HCT116 (cell line): ENCODE measurements around the gene CCDC30.

Experiments
- ATF3 ChIP-seq: IDR thresholded peaks from 2 replicates; pipeline ENCODE4 v1.6.1; 2012
- EZH2phosphoT487 ChIP-seq: fragments of 200-600 bp; IDR thresholded peaks from 2 replicates; pipeline ENCODE4 v1.6.1; 2018; ENCODE audit warnings: antibody characterized with exemption, borderline replicate concordance
- POLR2A ChIP-seq: IDR thresholded peaks from 2 replicates; pipeline ENCODE4 v1.7.0; 2011; ENCODE audit warnings: borderline replicate concordance; ENCODE audit not compliant: insufficient read depth, insufficient read length; ENCODE audit errors: extremely low read depth
- SIN3A ChIP-seq: IDR thresholded peaks from 2 replicates; pipeline ENCODE4 v1.6.1; 2012; ENCODE audit warnings: low read depth
- TF ChIP-seq, protein P1 (sequence below), 3 experiments: fragments of 200-600 bp in 1 of 3; sonication (generic) in 1 of 3; IDR thresholded peaks in 2 of 3; conservative IDR thresholded peaks in 1 of 3; 2 replicates each; pipeline ENCODE4 v1.5.1; 2012 to 2017; ENCODE audit warnings: low read depth in 2 of 3, low read length in 2 of 3, antibody characterized with exemption in 1 of 3, borderline replicate concordance in 1 of 3, control low read depth in 1 of 3, mild to moderate bottlenecking in 1 of 3, mixed read lengths in 1 of 3, mixed run types in 1 of 3, moderate library complexity in 1 of 3; ENCODE audit not compliant: insufficient read depth in 1 of 3

DNA sequence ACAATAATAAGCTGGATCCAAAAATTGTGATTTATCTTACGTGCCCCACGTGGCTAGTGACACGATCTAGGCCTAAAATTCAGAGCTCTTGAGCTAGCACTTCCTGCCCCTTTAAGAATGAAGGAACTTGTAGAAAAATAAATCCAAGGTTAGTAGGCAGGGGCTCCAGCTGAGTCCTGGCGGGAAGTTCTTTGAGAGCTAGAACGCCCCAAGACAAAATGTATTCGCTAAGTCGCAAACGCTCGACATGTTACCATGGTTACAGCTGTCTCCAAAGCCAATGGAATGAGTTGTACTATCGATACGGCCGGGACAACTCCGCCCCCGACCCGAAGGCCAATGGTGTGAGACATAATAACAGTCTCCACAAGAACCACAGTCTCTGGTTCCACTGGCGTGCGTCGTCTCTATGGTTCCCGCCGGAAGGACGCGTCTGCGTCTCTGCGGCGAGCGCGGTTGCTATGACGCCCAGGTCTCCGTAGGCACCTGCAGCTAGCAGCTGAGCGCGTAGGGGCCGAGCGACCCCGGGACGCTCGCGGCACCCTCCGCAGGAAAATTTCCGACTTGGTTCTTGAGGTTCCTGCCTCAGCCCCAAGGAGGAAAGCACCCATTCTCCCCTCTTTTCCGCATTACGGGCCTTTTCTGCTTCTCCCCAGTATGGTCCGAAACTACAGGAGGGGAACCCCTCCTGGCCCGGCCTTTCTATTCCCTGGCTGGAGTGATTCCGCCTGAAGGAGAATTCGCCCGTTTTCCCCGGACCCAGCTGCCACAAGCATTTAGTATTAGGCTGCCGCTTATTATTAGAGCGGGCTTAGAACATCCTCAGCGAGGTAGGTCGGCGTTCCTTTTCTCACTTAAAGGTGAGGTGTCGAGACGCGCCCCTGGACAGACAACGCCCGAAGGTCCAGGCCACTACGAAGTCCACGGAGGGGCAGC lies at the start of gene CCDC30:
- TF ChIP-seq, protein P1, sequence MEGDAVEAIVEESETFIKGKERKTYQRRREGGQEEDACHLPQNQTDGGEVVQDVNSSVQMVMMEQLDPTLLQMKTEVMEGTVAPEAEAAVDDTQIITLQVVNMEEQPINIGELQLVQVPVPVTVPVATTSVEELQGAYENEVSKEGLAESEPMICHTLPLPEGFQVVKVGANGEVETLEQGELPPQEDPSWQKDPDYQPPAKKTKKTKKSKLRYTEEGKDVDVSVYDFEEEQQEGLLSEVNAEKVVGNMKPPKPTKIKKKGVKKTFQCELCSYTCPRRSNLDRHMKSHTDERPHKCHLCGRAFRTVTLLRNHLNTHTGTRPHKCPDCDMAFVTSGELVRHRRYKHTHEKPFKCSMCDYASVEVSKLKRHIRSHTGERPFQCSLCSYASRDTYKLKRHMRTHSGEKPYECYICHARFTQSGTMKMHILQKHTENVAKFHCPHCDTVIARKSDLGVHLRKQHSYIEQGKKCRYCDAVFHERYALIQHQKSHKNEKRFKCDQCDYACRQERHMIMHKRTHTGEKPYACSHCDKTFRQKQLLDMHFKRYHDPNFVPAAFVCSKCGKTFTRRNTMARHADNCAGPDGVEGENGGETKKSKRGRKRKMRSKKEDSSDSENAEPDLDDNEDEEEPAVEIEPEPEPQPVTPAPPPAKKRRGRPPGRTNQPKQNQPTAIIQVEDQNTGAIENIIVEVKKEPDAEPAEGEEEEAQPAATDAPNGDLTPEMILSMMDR (IDR thresholded peaks at IDR 0.05 in 2 of 3, conservative IDR thresholded peaks at IDR 0.05 in 1 of 3; ENCODE audit: borderline replicate concordance in 1 of 3, insufficient read depth in 1 of 3, low read depth in 2 of 3, low read length in 2 of 3): no peak
- TF ChIP-seq ATF3: no peak
- TF ChIP-seq POLR2A: no peak
- TF ChIP-seq EZH2phosphoT487: no peak
- peak; percentile 70 for TF ChIP-seq SIN3A
